Left hindlimb (tissue), 1 donor: Measurements from ENCODE around the gene NPHS1.
"Not testable (repeated sequence)": the region's sequence is repeated elsewhere in the genome, so short reads cannot be mapped to it uniquely, and the experiment has no call there.

Source experiments
- DNase-seq: peaks from one replicate; pipeline ENCODE4 v3.0.0-alpha.2; 2018

NPHS1 gene

GRCh38 chr19:35811317-35812219 lies 40.7 kb downstream of the NPHS1 start:
- no peak for DNase-seq

- DNase-seq: no peak
Observed at GRCh38 chr19:35807633-35808032, 44.7 kb downstream of the NPHS1 start.

DNA sequence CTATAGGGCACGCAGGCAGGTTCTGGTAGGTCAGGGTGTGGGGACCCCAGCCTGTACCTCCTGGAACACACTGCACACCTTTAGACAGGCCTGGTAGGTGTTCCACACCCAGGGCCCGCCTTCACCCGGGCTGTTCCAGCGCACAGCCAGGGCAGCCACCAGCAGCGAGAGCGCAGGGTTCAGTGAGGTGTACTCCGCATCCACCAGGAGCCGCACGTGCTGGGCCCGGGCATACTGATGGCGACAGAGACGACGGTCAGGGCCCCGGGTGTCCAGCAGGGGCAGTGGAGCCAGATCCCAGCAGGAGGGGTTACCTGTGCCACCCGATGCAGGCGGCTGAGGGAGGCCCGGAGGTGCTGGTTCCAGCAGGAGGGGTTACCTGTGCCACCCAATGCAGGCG lies 45.7 kb downstream of the NPHS1 start:
- no peak for DNase-seq

DNA sequence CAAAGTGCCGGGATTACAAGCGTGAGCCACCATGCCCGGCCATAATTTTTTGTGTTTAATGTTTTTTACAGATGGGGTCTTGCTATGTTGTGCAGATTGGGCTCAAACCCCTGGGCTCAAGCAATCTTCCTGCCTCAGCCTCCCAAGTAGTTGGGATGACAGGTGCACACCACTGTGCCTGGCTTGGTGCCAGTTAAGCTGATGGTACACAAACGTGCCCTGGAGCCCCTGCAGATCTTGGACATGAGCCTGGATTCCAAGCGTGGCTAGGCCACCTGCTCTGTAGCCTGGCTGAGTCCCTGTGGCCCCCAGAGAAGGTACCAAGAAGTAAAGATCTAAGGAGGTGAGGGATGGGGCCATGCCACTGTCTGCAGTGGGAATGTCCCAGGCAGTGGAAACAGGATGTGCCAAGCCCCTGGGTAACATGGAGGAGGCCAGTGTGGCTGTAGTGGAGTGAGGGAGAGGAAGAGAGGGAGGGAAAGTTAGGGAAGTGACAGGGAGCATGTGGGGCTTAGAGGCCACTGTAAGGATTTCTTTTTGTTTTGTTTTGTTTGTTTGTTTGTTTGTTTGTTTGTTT lies 46.7 kb downstream of the NPHS1 start:
- DNase-seq: no peak

DNA sequence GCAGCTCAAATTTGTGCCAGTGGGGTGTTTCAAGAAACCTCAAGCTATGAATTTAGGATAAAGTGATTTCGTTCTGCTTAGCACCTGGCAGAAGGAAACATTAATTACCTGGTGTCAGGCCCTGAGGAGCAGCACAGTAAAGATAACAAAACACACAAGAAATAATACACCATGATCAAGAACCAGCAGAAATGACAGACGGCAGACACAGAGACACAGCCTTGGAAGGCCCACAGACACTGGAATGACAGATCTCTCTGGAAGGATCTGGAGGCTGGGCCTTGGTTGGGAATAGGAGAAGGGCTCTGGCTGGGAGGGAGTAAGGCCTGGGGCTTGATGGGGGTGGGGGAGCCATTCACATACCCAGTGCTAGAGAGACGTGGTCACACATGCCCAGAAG lies 50.5 kb downstream of the NPHS1 start:
- no peak for DNase-seq

GRCh38 chr19:35797663-35798062 lies 54.6 kb downstream of the NPHS1 start:
- DNase-seq: no peak

DNA sequence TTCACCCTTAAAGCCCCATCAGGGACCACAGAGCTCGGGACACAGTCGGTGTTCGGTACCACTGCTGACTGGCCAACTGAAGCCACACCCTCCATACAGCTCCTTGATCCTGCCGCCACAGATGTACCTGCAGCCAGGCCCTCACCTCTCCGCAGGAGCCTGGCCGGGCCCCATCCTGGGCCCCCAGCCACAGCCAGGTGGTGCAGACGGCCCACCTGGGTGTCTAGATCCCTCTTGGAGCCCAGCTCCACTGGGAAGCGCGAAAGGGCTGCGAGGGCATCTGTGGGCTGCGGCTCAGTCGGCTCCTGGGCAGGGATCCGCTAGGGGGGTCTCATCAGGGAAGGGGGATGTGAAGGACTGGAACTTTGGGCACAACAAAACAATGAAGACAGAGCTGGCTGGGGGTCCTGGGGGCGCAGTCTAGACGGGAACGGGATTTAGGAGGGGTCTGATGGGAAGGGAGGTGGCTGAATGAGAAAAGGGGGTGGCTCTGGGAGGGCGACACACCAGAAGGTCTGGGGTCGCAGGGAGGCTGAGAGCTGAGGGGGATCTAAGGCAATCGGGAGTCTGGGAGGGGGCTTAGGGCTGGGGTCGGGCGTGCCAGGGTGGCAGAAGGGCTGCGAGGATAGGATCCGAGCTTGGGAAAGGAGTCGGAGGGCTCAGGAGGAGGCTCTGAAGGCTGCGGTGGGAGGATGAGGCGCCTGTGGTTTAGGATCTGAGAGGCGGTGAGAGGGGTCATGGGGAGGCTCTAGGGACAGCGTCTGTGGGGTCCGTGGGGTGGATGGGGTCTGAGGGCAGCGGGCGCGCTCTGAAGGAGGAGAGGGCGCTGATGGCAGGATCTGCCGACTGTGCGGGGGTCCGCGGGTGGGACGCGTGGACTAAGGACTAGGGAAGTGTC lies 55.4 kb downstream of the NPHS1 start:
- no peak for DNase-seq

GRCh38 chr19:35795564-35795963 lies 56.7 kb downstream of the NPHS1 start:
- DNase-seq: not testable (repeated sequence)

GRCh38 chr19:35793381-35794165 lies 58.7 kb downstream of the NPHS1 start:
- DNase-seq: no peak

- no peak for DNase-seq
Observed at GRCh38 chr19:35792888-35793287, 59.4 kb downstream of the NPHS1 start.

GRCh38 chr19:35792312-35792711 lies 60.0 kb downstream of the NPHS1 start:
- no peak for DNase-seq

- DNase-seq: no peak
Observed at GRCh38 chr19:35791814-35792279, 60.5 kb downstream of the NPHS1 start.

- DNase-seq: no peak
Observed at GRCh38 chr19:35790981-35791813, 61.1 kb downstream of the NPHS1 start.

DNA sequence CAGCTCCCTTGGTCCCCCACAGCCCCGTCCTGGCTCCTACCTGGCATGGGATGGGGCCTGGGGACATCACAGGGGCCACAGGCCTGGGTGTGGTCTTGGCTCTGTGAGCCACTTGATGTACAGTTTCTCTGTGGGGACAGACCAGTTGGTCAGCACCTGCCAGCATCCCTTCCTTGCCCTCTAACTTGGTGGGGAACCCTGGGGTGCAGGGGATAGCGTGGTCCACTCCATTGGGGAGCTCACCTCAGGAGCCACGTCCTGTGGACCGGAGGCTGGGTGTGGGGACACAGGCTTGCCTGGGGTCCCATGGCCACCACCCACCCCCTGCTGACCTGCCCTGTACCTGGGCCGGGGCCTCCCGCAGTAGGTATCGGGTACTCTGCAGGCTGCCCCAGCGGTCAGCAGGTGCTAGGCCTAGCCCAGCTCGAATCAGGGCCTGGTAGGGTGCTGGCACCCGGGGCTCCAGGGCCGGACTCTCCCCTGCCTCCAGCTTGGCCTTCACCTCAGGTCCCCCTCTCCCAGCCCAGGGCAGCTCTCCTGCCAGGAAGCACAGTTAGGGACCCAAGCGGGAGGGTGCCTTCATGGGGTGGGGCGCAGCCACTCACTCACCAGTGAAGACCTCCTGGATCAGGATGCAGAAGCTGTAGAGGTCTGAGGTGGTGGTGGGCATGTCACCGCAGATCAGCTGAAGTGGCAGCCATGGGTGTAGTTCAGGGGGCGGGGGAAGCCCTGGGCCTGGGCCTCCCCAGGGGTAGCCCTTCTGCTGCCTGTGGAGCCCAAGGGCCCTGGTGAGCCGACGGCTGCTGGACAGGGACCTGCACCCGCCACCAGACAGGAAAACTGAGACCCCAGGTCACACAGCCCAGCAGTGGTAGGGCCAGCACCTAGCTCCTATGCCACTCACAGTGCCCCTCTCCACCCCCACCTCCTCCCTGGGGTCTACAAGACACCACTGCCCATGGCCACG lies 62.0 kb downstream of the NPHS1 start:
- no peak for DNase-seq

DNA sequence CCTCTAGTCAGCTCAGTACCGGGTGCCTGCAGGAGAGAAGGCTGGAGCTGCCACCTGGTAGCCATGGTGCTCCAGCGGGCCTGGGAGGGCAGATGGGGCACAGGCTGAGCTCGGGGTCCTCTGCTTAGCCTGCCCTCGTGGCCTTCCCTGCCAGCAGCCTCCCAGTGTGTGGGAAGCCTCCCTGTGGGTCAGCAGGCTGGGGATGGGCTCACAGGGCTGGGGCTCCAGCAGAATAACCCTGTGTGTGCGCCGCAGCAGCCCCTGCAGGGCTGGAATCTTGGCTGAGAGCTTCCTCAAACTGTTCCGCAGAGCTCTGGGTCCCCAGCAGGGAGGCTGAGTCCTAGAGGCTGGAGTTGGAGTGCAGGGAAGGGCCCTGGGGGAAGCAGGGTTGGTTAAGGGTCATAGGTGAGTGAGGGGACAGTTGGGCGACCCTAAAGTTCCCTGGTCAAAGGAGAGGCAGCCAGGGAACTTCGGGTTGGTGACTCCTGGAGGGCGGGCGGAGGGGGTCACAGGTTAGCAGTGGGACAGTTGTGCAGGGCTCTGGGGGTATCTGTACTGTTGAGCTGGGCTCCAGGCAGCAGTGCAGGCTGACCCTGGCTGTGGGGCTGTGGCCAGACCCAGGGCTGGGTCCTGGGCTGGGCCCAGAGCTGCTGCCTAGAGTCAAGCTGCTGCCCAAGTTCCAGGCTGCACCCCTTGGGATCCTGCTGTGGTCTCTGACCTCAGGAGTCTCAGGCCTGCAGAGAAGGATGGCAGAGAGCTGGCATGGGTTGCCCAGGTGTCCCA lies 62.9 kb downstream of the NPHS1 start:
- no peak for DNase-seq

- no peak for DNase-seq
Observed at GRCh38 chr19:35788205-35788960, 63.9 kb downstream of the NPHS1 start.

DNA sequence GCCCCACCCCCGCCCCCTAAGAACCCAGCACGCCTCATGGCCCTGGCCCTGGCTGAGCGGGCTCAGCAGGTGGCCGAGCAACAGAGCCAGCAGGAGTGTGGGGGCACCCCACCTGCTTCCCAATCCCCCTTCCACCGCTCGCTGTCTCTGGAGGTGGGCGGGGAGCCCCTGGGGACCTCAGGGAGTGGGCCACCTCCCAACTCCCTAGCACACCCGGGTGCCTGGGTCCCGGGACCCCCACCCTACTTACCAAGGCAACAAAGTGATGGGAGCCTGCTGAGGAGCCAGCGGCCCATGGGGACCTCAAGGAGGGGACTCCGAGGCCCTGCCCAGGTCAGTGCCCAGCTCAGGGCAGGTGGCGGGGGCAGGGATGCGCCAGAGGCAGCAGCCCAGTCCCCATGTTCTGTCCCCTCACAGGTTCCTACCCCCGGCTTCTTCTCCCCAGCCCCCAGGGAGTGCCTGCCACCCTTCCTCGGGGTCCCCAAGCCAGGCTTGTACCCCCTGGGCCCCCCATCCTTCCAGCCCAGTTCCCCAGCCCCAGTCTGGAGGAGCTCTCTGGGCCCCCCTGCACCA lies 65.0 kb downstream of the NPHS1 start:
- no peak for DNase-seq
